H9 (cell line): ENCODE results near the gene DPT. TPM values are rescaled to one million over a fixed set of nuclear protein-coding genes. Genes with fewer than 3 reads are reported as not detected.

ENCODE experiments used
- DNase-seq: peaks from one replicate; pipeline ENCODE4 v3.0.0-alpha.2; 2017
- H2AFZ ChIP-seq: one replicate; pipeline ENCODE4 v1.6.1; 2013; ENCODE audit warnings: mild to moderate bottlenecking, low read length, control low read depth, moderate library complexity
- H2AK5ac ChIP-seq: 2 replicates; pipeline ENCODE4 v1.6.1; 2013; ENCODE audit warnings: low read length, control low read depth, mixed read lengths; ENCODE audit not compliant: insufficient read length
- H2BK120ac ChIP-seq: one replicate; pipeline ENCODE4 v1.6.1; 2013; ENCODE audit warnings: low read depth, mild to moderate bottlenecking, low read length, control low read depth, inconsistent platforms; ENCODE audit not compliant: poor library complexity, severe bottlenecking
- H2BK12ac ChIP-seq: 2 replicates; pipeline ENCODE4 v1.6.1; 2013; ENCODE audit warnings: low read length, control low read depth, mixed read lengths, low read depth; ENCODE audit not compliant: insufficient read length
- H2BK15ac ChIP-seq: 2 replicates; pipeline ENCODE4 v1.6.1; 2013; ENCODE audit warnings: low read depth, low read length, control low read depth
- H2BK20ac ChIP-seq: one replicate; pipeline ENCODE4 v1.6.1; 2013; ENCODE audit warnings: low read depth, mild to moderate bottlenecking, low read length, control low read depth, inconsistent platforms; ENCODE audit not compliant: poor library complexity, severe bottlenecking
- H2BK5ac ChIP-seq: 2 replicates; pipeline ENCODE4 v1.6.1; 2013; ENCODE audit warnings: low read length, control low read depth, mixed read lengths; ENCODE audit not compliant: insufficient read length
- H3K14ac ChIP-seq: 2 replicates; pipeline ENCODE4 v1.6.1; 2013; ENCODE audit warnings: low read length, control low read depth; ENCODE audit not compliant: insufficient read depth
- H3K18ac ChIP-seq: 2 replicates; pipeline ENCODE4 v1.6.1; 2013; ENCODE audit warnings: low read depth, mild to moderate bottlenecking, mixed read lengths, low read length, control low read depth; ENCODE audit not compliant: insufficient read length
- H3K23ac ChIP-seq: 2 replicates; pipeline ENCODE4 v1.6.1; 2013; ENCODE audit warnings: low read length, control low read depth, mixed read lengths, low read depth; ENCODE audit not compliant: insufficient read length
- H3K23me2 ChIP-seq: 2 replicates; pipeline ENCODE4 v1.6.1; 2013; ENCODE audit warnings: low read depth, mild to moderate bottlenecking, mixed read lengths, low read length, control low read depth; ENCODE audit not compliant: insufficient read length, poor library complexity, severe bottlenecking
- H3K27ac ChIP-seq: 2 replicates; pipeline ENCODE4 v1.5.1; 2013; ENCODE audit warnings: low read length, control low read depth, mixed read lengths, low read depth; ENCODE audit not compliant: insufficient read length
- H3K27me3 ChIP-seq: 2 replicates; pipeline ENCODE4 v1.6.1; 2013; ENCODE audit warnings: low read length, control low read depth, inconsistent platforms; ENCODE audit not compliant: insufficient read depth
- H3K4ac ChIP-seq: 2 replicates; pipeline ENCODE4 v1.6.1; 2013; ENCODE audit warnings: low read depth, mild to moderate bottlenecking, control low read depth, inconsistent platforms, low read length, moderate library complexity
- H3K4me1 ChIP-seq: 2 replicates; pipeline ENCODE4 v1.6.1; 2013; ENCODE audit warnings: low read length, control low read depth, inconsistent platforms; ENCODE audit not compliant: insufficient read depth
- H3K4me2 ChIP-seq: 2 replicates; pipeline ENCODE4 v1.6.1; 2013; ENCODE audit warnings: low read length, control low read depth, mixed read lengths; ENCODE audit not compliant: insufficient read length, insufficient read depth
- H3K56ac ChIP-seq: 2 replicates; pipeline ENCODE4 v1.6.1; 2013; ENCODE audit warnings: low read depth, mild to moderate bottlenecking, mixed read lengths, low read length, control low read depth; ENCODE audit not compliant: insufficient read length
- H3K79me1 ChIP-seq: 2 replicates; pipeline ENCODE4 v1.6.1; 2013; ENCODE audit warnings: low read depth, mild to moderate bottlenecking, moderate library complexity, low read length, control low read depth, inconsistent platforms; ENCODE audit not compliant: insufficient read depth, poor library complexity, severe bottlenecking
- H3K79me2 ChIP-seq: 2 replicates; pipeline ENCODE4 v1.6.1; 2013; ENCODE audit warnings: low read length, control low read depth, inconsistent platforms; ENCODE audit not compliant: insufficient read depth
- H3K9ac ChIP-seq: 2 replicates; pipeline ENCODE4 v1.6.1; 2013; ENCODE audit warnings: low read length, control low read depth, mixed read lengths; ENCODE audit not compliant: insufficient read length; ENCODE audit errors: extremely low read depth
- H3K9me3 ChIP-seq: one replicate; pipeline ENCODE4 v1.6.1; 2013; ENCODE audit warnings: low read depth, low read length, inconsistent platforms; ENCODE audit not compliant: control insufficient read depth
- H3T11ph ChIP-seq: one replicate; pipeline ENCODE4 v1.6.1; 2013; ENCODE audit warnings: mild to moderate bottlenecking, low read length, control low read depth, inconsistent platforms
- H4K20me1 ChIP-seq: one replicate; pipeline ENCODE4 v1.6.1; 2013; ENCODE audit not compliant: control insufficient read depth, insufficient read length, insufficient read depth
- H4K5ac ChIP-seq: 2 replicates; pipeline ENCODE4 v1.6.1; 2013; ENCODE audit warnings: low read depth, mild to moderate bottlenecking, mixed read lengths, low read length, control low read depth; ENCODE audit not compliant: insufficient read length
- H4K8ac ChIP-seq: replicated peaks from 2 replicates; pipeline ENCODE4 v1.6.1; 2013; ENCODE audit warnings: low read length, control low read depth, mixed read lengths, low read depth; ENCODE audit not compliant: insufficient read length
- H4K91ac ChIP-seq: 2 replicates; pipeline ENCODE4 v1.6.1; 2013; ENCODE audit warnings: low read depth, mild to moderate bottlenecking, moderate library complexity, mixed read lengths, low read length, control low read depth; ENCODE audit not compliant: insufficient read length
- H3K27ac Mint-ChIP-seq, 3 experiments: 2 replicates in 2 of 3; 3 replicates in 1 of 3; pipeline ENCODE4 v1.8.0; 2020 to 2021; ENCODE audit warnings: mixed read lengths in 3 of 3, mild to moderate bottlenecking in 1 of 3, moderate library complexity in 1 of 3
- H3K27me3 Mint-ChIP-seq: 2 replicates; pipeline ENCODE4 v1.8.0; 2021; ENCODE audit warnings: low read depth, mild to moderate bottlenecking, moderate library complexity, mixed read lengths
- H3K36me3 Mint-ChIP-seq, 3 experiments: 2 replicates in 2 of 3; 3 replicates in 1 of 3; pipeline ENCODE4 v1.8.0; 2020 to 2021; ENCODE audit warnings: low read depth in 3 of 3, mixed read lengths in 3 of 3; ENCODE audit not compliant: insufficient read depth in 1 of 3
- H3K4me1 Mint-ChIP-seq, 2 experiments: 2 replicates each; pipeline ENCODE4 v1.8.0; 2020; ENCODE audit warnings: mixed read lengths in 2 of 2
- H3K4me3 Mint-ChIP-seq, 2 experiments: 2 replicates in 1 of 2; 3 replicates in 1 of 2; pipeline ENCODE4 v1.8.0; 2020 to 2021; ENCODE audit warnings: mild to moderate bottlenecking in 2 of 2, mixed read lengths in 2 of 2, moderate library complexity in 1 of 2
- H3K9me3 Mint-ChIP-seq, 2 experiments: 2 replicates in 1 of 2; 3 replicates in 1 of 2; pipeline ENCODE4 v1.8.0; 2020; ENCODE audit warnings: mild to moderate bottlenecking in 2 of 2, mixed read lengths in 2 of 2, moderate library complexity in 1 of 2
- WGBS: extraction: QIAGEN DNeasy Blood & Tissue Kit; methylation state at CpG from one replicate; pipeline ENCODE4 v1.1.7; 2013; ENCODE audit warnings: missing lambda C conversion rate, low lambda C conversion rate, mixed read lengths; ENCODE audit not compliant: insufficient read length; ENCODE audit errors: extremely low coverage; 5-methylcytosine and 5-hydroxymethylcytosine counted together
- total RNA-seq: library from RNA; stranded (reverse); gene quantifications from 2 replicates; pipeline ENCODE4 v1.2.1, GENCODE V29; 2021
- TF ChIP-seq, protein P1 (sequence below): fragments of 200-600 bp; sonication (generic); conservative IDR thresholded peaks from 3 replicates; pipeline ENCODE4 v1.8.0; 2021; ENCODE audit warnings: antibody characterized with exemption, mild to moderate bottlenecking

The DPT gene
- total RNA-seq, 1 experiment from 2014 or later = not detected

GRCh38 chr1:168760781-168761180 is 31.8 kb upstream of the DPT start:
- Histone ChIP-seq H3K27ac (no peak overlapping the region), H3K4me2 (no peak overlapping the region), H2BK12ac (no peak overlapping the region), H3K18ac (no peak overlapping the region), H3K56ac (no peak overlapping the region), H2BK15ac (no peak overlapping the region), H4K8ac (no peak overlapping the region), H2BK5ac (no peak overlapping the region), H3K9me3 (no peaks in the 10 kb centered on the region), H2BK120ac (no peak overlapping the region), H3K79me2 (no peaks in the 10 kb centered on the region), H4K5ac (no peak overlapping the region), H3K4ac (no peak overlapping the region), H2AFZ (no peak overlapping the region), H3K9ac (no peak overlapping the region), H3K14ac (no peak overlapping the region), H3K23ac (no peak overlapping the region), H2BK20ac (no peak overlapping the region), H2AK5ac (no peak overlapping the region), H3T11ph (no peak overlapping the region), H3K27me3 (no peaks in the 10 kb centered on the region), H4K20me1 (no peaks in the 10 kb centered on the region), H3K79me1 (no peaks in the 10 kb centered on the region), H3K23me2 (peaks cover 2% of the 10 kb centered on the region), H3K4me1 (no peaks in the 10 kb centered on the region), H4K91ac (no peak overlapping the region)
- Mint-ChIP-seq H3K4me1 (no peaks in the 10 kb centered on the region), H3K9me3 (no peaks in the 10 kb centered on the region), H3K4me3 (no peak overlapping the region), H3K27ac (no peak overlapping the region), H3K27me3 (no peaks in the 10 kb centered on the region), H3K36me3 (no peaks in the 10 kb centered on the region)
- TF ChIP-seq, protein P1, sequence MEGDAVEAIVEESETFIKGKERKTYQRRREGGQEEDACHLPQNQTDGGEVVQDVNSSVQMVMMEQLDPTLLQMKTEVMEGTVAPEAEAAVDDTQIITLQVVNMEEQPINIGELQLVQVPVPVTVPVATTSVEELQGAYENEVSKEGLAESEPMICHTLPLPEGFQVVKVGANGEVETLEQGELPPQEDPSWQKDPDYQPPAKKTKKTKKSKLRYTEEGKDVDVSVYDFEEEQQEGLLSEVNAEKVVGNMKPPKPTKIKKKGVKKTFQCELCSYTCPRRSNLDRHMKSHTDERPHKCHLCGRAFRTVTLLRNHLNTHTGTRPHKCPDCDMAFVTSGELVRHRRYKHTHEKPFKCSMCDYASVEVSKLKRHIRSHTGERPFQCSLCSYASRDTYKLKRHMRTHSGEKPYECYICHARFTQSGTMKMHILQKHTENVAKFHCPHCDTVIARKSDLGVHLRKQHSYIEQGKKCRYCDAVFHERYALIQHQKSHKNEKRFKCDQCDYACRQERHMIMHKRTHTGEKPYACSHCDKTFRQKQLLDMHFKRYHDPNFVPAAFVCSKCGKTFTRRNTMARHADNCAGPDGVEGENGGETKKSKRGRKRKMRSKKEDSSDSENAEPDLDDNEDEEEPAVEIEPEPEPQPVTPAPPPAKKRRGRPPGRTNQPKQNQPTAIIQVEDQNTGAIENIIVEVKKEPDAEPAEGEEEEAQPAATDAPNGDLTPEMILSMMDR = no peak
- WGBS = no CpG with 5 or more reads among the region's 4 CpGs
- DNase-seq = no peak
